Posterior cingulate gyrus (tissue), 11 donors: ENCODE measurements around the gene ZNF79.

Source experiments
- DNase-seq, 10 donors: peaks; one replicate each; pipeline versions ENCODE4 v3.0.0 to v3.0.0-alpha.2; 2020 to 2021; ENCODE audit warnings: mixed read lengths in 3 of 10
- intact Hi-C: fragments of 100-400 bp; cut with DNase I; formaldehyde crosslinking; loops from one replicate; pipeline ENCODE4 v1.15.1; 2023

The ZNF79 gene

GRCh38 chr9:127397646-127398274 is 26.4 kb upstream of the ZNF79 start:
- peak in 7 of 10 donors; percentile 17 to 92 (median 36) for DNase-seq
- intact Hi-C loops = loop anchor here (5.0 kb wide), 1 partner anchor 175 kb away; no protein-coding TSS in a partner anchor

DNA sequence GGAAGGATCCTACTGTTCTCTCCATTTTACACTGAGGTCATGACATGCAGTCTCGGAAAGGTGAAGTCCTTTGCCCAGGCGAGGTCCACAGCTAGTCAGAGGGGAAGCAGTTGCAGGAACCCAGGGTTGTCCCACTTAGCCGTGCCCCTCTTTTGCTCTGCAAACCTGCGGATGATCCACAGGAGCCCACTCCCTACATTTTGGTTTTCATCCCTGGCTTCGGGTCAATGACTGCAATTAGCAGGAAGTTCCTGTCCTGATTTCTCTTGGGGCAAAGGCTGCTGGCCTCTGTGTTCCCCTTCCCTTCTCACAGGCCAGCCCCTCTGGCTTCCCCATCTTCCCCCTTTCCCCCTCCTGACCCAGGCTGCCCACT is 25.9 kb upstream of the ZNF79 start:
- DNase-seq = no peak
- intact Hi-C loops = loop anchor here (5.0 kb wide), 1 partner anchor 176 kb away; no protein-coding TSS in a partner anchor

- DNase-seq = peak in 1 of 10 donors; percentile 61
- intact Hi-C loops = loop anchor here (5.0 kb wide), 1 partner anchor 177 kb away; no protein-coding TSS in a partner anchor
These were observed 25.3 kb upstream of the ZNF79 start for GRCh38 chr9:127398715-127399400.

DNA sequence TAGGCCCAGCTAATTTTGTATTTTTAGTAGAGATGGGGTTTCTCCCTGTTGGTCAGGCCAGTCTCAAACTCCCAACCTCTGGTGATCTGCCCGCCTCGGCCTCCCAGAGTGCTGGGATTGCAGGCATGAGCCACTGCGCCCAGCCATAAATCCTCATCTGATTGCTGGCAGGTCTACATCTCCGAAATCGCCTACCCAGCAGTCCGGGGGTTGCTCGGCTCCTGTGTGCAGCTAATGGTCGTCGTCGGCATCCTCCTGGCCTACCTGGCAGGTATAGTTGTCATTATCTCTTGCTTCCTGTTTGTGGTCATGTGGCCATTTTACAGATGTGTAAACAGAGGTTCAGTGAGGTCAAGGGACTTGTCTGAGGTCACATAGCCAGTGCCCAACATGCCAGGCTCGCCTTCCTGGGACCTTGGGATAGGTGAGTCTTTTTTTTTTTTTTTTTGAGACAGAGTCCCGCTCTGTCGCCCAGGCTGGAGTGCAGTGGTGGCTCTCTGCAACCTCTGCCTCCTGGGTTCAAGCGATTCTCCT is 24.4 kb upstream of the ZNF79 start:
- intact Hi-C loops = loop anchor here (5.0 kb wide), 1 partner anchor 178 kb away; no protein-coding TSS in a partner anchor

GRCh38 chr9:127402401-127403090 is 21.6 kb upstream of the ZNF79 start:
- DNase-seq = peak in 5 of 10 donors; percentile 39 to 93 (median 54)
- intact Hi-C loops = no loop called here

More for the DNA sequence above, 24.4 kb upstream of the ZNF79 start:
- peak in 1 of 10 donors; percentile 37 for DNase-seq

DNA sequence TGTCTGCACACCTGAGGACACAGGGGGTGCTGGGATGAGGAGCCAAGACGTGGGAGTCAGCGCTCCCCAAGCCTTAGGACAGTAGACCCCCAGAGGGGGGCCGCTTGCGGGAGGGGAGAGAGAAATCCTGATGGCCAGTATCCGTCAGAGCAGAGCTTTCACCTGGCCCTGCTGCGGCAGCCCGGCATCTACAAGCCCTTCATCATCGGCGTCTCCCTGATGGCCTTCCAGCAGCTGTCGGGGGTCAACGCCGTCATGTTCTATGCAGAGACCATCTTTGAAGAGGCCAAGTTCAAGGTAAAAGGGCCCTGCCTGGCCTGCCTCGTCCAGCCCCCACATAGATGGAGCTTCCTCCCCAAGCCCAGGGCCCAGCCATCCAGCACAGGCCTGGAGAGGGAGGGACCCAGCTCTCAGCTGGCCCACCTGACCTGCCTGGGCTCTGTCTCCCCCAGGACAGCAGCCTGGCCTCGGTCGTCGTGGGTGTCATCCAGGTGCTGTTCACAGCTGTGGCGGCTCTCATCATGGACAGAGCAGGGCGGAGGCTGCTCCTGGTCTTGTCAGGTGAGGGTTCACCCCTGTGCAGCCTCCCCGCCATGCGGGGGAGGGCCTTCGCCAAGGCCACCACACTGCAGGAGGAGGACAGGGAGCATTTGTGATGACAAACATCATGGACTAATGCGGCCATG is 20.5 kb upstream of the ZNF79 start:
- DNase-seq = peak in 1 of 10 donors; percentile 62

DNA sequence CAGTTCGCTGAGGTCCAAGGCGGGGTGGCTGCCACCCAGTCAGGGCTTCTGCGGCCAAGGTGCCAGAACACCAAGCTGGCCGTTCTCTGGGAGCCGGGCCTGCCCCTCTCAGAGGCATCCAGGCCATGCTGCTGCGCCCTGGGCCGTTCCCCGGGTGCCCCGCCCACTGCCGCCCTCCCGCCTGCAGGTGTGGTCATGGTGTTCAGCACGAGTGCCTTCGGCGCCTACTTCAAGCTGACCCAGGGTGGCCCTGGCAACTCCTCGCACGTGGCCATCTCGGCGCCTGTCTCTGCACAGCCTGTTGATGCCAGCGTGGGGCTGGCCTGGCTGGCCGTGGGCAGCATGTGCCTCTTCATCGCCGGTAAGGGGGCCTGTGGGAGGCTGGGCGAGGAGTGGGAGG is 19.6 kb upstream of the ZNF79 start:
- peak in 1 of 10 donors; percentile 59 for DNase-seq
- intact Hi-C loops = no loop called here

More for the DNA sequence above, 20.5 kb upstream of the ZNF79 start:
- intact Hi-C loops = no loop called here

- peak in 1 of 10 donors; percentile 65 for DNase-seq
These were observed 18.6 kb upstream of the ZNF79 start for GRCh38 chr9:127405344-127406125.

DNA sequence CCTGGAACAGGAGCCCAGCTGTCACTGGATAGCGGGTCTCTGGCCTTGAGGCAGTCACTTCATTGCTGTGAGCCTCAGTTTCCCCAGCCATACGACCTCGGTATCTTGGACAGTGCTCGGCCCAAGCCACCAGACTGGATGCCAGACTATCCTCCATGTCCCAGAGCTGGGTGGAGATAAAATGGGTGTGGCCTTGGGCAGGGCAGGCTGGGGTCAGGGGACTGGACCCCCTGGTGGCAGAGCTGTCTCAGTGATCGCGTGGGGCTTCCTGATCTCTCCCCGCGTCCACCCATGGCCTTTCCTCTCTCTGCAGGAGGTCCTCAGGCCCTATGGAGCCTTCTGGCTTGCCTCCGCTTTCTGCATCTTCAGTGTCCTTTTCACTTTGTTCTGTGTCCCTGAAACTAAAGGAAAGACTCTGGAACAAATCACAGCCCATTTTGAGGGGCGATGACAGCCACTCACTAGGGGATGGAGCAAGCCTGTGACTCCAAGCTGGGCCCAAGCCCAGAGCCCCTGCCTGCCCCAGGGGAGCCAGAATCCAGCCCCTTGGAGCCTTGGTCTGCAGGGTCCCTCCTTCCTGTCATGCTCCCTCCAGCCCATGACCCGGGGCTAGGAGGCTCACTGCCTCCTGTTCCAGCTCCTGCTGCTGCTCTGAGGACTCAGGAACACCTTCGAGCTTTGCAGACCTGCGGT is 17.2 kb upstream of the ZNF79 start:
- peak in 1 of 10 donors; percentile 50 for DNase-seq
- intact Hi-C loops = no loop called here

More at GRCh38 chr9:127405344-127406125, 18.6 kb upstream of the ZNF79 start:
- intact Hi-C loops = no loop called here

DNA sequence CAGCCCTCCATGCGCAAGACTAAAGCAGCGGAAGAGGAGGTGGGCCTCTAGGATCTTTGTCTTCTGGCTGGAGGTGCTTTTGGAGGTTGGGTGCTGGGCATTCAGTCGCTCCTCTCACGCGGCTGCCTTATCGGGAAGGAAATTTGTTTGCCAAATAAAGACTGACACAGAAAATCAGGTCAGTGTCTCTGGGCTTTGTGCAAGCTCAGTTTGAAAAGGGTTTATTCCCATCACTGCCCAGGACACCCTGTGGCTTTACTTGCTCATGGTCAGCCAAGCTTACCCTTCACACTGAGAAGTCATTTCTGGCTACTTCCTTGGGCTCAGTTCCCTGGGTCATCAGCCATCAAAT is 16.7 kb upstream of the ZNF79 start:
- peak in 1 of 10 donors; percentile 28 for DNase-seq
- intact Hi-C loops = no loop called here

GRCh38 chr9:127411122-127411521 is 13.1 kb upstream of the ZNF79 start:
- no peak for DNase-seq
- intact Hi-C loops = no loop called here

GRCh38 chr9:127415141-127415540 is 9.0 kb upstream of the ZNF79 start:
- no peak for DNase-seq
- intact Hi-C loops = no loop called here

GRCh38 chr9:127415657-127416056 is 8.5 kb upstream of the ZNF79 start:
- no peak for DNase-seq
- intact Hi-C loops = no loop called here

GRCh38 chr9:127417131-127418036 is 6.8 kb upstream of the ZNF79 start:
- intact Hi-C loops = no loop called here
- DNase-seq = no peak

- intact Hi-C loops = no loop called here
- no peak for DNase-seq
These were observed 6.1 kb upstream of the ZNF79 start for GRCh38 chr9:127418037-127418471.

DNA sequence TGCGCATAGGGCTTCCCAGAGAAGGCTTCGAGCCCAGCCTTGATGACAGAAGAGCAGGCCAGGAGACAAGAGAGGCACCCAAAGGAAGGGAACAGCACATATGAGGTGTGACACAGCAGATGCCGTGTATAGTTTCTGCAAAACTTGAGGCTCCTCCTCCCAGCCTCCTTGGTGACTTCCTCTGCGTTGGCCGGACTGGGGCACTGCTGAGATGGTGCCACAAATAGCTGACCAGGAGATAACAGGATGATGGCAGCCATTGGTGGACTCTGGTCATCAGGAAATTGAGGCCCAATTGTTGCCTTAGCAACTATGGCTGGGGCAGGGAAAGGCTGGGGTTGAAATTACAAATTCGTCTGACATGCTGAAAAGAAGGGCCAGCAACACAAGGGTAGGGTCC is 4.8 kb upstream of the ZNF79 start:
- DNase-seq = no peak

DNA sequence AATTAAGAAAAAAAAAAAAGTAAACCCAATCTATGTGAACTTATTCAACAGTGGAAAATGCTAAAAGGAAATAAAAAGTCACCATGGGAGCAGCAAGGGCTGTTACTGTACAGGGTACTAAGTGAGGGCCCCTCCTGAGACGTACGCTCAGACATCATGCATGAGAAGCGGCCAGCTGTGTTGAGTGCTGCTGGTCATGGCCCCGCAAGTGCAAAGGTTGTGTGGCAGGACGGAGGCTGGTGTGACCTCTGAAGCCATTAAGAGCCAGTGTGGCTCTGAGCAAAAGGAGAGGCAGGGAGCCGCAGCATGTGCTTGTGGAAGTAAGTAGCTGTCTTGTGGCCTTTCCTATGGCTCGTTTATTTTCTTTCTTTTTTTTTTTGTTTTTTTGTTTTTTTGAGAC is 3.1 kb upstream of the ZNF79 start:
- intact Hi-C loops = no loop called here
- no peak for DNase-seq

More for the DNA sequence above, 4.8 kb upstream of the ZNF79 start:
- intact Hi-C loops = no loop called here
